HG02870 (cell line): ENCODE results near the gene ACTN2.

Source experiments
- ATAC-seq: cut with Tn5 transposase; IDR thresholded peaks from one replicate; pipeline ENCODE4 v1.9.1; 2021; ENCODE audit warnings: mild to moderate bottlenecking, moderate library complexity; ENCODE audit not compliant: unreplicated experiment

Gene ACTN2

DNA sequence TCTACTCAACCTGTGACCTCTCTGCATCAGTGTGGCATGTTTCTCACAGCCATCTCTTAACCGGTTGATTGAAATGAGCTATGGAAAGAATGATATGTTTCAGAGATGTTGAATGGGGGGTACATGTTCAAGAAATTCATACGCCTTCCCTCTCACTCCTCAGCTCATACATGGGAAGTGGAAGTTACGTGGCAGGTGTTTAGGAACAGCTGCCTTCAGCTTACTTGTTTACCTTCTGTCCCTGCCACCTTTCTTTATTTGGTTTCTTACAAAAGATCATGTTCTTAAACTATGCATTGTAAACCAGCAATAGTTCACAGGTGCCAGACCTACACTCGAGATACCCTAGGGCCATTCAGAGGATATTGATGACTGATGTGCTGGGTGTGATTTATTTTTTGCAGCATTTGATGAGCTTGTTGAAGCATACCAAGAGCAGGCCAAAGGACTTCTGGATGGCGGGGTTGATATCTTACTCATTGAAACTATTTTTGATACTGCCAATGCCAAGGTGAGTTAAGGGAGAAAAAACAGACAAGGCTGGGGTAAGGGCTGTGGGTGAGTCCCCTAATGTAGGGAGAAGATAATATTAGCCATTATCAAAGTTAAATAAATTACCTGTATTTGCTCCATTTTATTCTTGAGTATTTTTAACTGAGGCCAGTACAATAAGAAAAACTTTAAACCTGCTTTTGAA, 126.2 kb downstream of the ACTN2 start:
- ATAC-seq, result no peak
